H9 (cell line): ENCODE results near the gene CDK9. TPM values are rescaled to one million over a fixed set of nuclear protein-coding genes. Genes with fewer than 3 reads are reported as not detected.

Experiments
- DNase-seq: peaks from one replicate; pipeline ENCODE4 v3.0.0-alpha.2; 2017
- H2AFZ ChIP-seq: one replicate; pipeline ENCODE4 v1.6.1; 2013; ENCODE audit warnings: mild to moderate bottlenecking, low read length, control low read depth, moderate library complexity
- H2AK5ac ChIP-seq: 2 replicates; pipeline ENCODE4 v1.6.1; 2013; ENCODE audit warnings: low read length, control low read depth, mixed read lengths; ENCODE audit not compliant: insufficient read length
- H2BK120ac ChIP-seq: one replicate; pipeline ENCODE4 v1.6.1; 2013; ENCODE audit warnings: low read depth, mild to moderate bottlenecking, low read length, control low read depth, inconsistent platforms; ENCODE audit not compliant: poor library complexity, severe bottlenecking
- H2BK12ac ChIP-seq: 2 replicates; pipeline ENCODE4 v1.6.1; 2013; ENCODE audit warnings: low read length, control low read depth, mixed read lengths, low read depth; ENCODE audit not compliant: insufficient read length
- H2BK15ac ChIP-seq: 2 replicates; pipeline ENCODE4 v1.6.1; 2013; ENCODE audit warnings: low read depth, low read length, control low read depth
- H2BK20ac ChIP-seq: one replicate; pipeline ENCODE4 v1.6.1; 2013; ENCODE audit warnings: low read depth, mild to moderate bottlenecking, low read length, control low read depth, inconsistent platforms; ENCODE audit not compliant: poor library complexity, severe bottlenecking
- H2BK5ac ChIP-seq: 2 replicates; pipeline ENCODE4 v1.6.1; 2013; ENCODE audit warnings: low read length, control low read depth, mixed read lengths; ENCODE audit not compliant: insufficient read length
- H3K14ac ChIP-seq: 2 replicates; pipeline ENCODE4 v1.6.1; 2013; ENCODE audit warnings: low read length, control low read depth; ENCODE audit not compliant: insufficient read depth
- H3K18ac ChIP-seq: 2 replicates; pipeline ENCODE4 v1.6.1; 2013; ENCODE audit warnings: low read depth, mild to moderate bottlenecking, mixed read lengths, low read length, control low read depth; ENCODE audit not compliant: insufficient read length
- H3K23ac ChIP-seq: 2 replicates; pipeline ENCODE4 v1.6.1; 2013; ENCODE audit warnings: low read length, control low read depth, mixed read lengths, low read depth; ENCODE audit not compliant: insufficient read length
- H3K23me2 ChIP-seq: 2 replicates; pipeline ENCODE4 v1.6.1; 2013; ENCODE audit warnings: low read depth, mild to moderate bottlenecking, mixed read lengths, low read length, control low read depth; ENCODE audit not compliant: insufficient read length, poor library complexity, severe bottlenecking
- H3K27ac ChIP-seq: 2 replicates; pipeline ENCODE4 v1.5.1; 2013; ENCODE audit warnings: low read length, control low read depth, mixed read lengths, low read depth; ENCODE audit not compliant: insufficient read length
- H3K27me3 ChIP-seq: 2 replicates; pipeline ENCODE4 v1.6.1; 2013; ENCODE audit warnings: low read length, control low read depth, inconsistent platforms; ENCODE audit not compliant: insufficient read depth
- H3K4ac ChIP-seq: 2 replicates; pipeline ENCODE4 v1.6.1; 2013; ENCODE audit warnings: low read depth, mild to moderate bottlenecking, control low read depth, inconsistent platforms, low read length, moderate library complexity
- H3K4me1 ChIP-seq: 2 replicates; pipeline ENCODE4 v1.6.1; 2013; ENCODE audit warnings: low read length, control low read depth, inconsistent platforms; ENCODE audit not compliant: insufficient read depth
- H3K4me2 ChIP-seq: 2 replicates; pipeline ENCODE4 v1.6.1; 2013; ENCODE audit warnings: low read length, control low read depth, mixed read lengths; ENCODE audit not compliant: insufficient read length, insufficient read depth
- H3K56ac ChIP-seq: 2 replicates; pipeline ENCODE4 v1.6.1; 2013; ENCODE audit warnings: low read depth, mild to moderate bottlenecking, mixed read lengths, low read length, control low read depth; ENCODE audit not compliant: insufficient read length
- H3K79me1 ChIP-seq: 2 replicates; pipeline ENCODE4 v1.6.1; 2013; ENCODE audit warnings: low read depth, mild to moderate bottlenecking, moderate library complexity, low read length, control low read depth, inconsistent platforms; ENCODE audit not compliant: insufficient read depth, poor library complexity, severe bottlenecking
- H3K79me2 ChIP-seq: 2 replicates; pipeline ENCODE4 v1.6.1; 2013; ENCODE audit warnings: low read length, control low read depth, inconsistent platforms; ENCODE audit not compliant: insufficient read depth
- H3K9ac ChIP-seq: 2 replicates; pipeline ENCODE4 v1.6.1; 2013; ENCODE audit warnings: low read length, control low read depth, mixed read lengths; ENCODE audit not compliant: insufficient read length; ENCODE audit errors: extremely low read depth
- H3K9me3 ChIP-seq: one replicate; pipeline ENCODE4 v1.6.1; 2013; ENCODE audit warnings: low read depth, low read length, inconsistent platforms; ENCODE audit not compliant: control insufficient read depth
- H3T11ph ChIP-seq: one replicate; pipeline ENCODE4 v1.6.1; 2013; ENCODE audit warnings: mild to moderate bottlenecking, low read length, control low read depth, inconsistent platforms
- H4K20me1 ChIP-seq: one replicate; pipeline ENCODE4 v1.6.1; 2013; ENCODE audit not compliant: control insufficient read depth, insufficient read length, insufficient read depth
- H4K5ac ChIP-seq: 2 replicates; pipeline ENCODE4 v1.6.1; 2013; ENCODE audit warnings: low read depth, mild to moderate bottlenecking, mixed read lengths, low read length, control low read depth; ENCODE audit not compliant: insufficient read length
- H4K8ac ChIP-seq: replicated peaks from 2 replicates; pipeline ENCODE4 v1.6.1; 2013; ENCODE audit warnings: low read length, control low read depth, mixed read lengths, low read depth; ENCODE audit not compliant: insufficient read length
- H4K91ac ChIP-seq: 2 replicates; pipeline ENCODE4 v1.6.1; 2013; ENCODE audit warnings: low read depth, mild to moderate bottlenecking, moderate library complexity, mixed read lengths, low read length, control low read depth; ENCODE audit not compliant: insufficient read length
- H3K27ac Mint-ChIP-seq, 3 experiments: 2 replicates in 2 of 3; 3 replicates in 1 of 3; pipeline ENCODE4 v1.8.0; 2020 to 2021; ENCODE audit warnings: mixed read lengths in 3 of 3, mild to moderate bottlenecking in 1 of 3, moderate library complexity in 1 of 3
- H3K27me3 Mint-ChIP-seq: 2 replicates; pipeline ENCODE4 v1.8.0; 2021; ENCODE audit warnings: low read depth, mild to moderate bottlenecking, moderate library complexity, mixed read lengths
- H3K36me3 Mint-ChIP-seq, 3 experiments: 2 replicates in 2 of 3; 3 replicates in 1 of 3; pipeline ENCODE4 v1.8.0; 2020 to 2021; ENCODE audit warnings: low read depth in 3 of 3, mixed read lengths in 3 of 3; ENCODE audit not compliant: insufficient read depth in 1 of 3
- H3K4me1 Mint-ChIP-seq, 2 experiments: 2 replicates each; pipeline ENCODE4 v1.8.0; 2020; ENCODE audit warnings: mixed read lengths in 2 of 2
- H3K4me3 Mint-ChIP-seq, 2 experiments: 2 replicates in 1 of 2; 3 replicates in 1 of 2; pipeline ENCODE4 v1.8.0; 2020 to 2021; ENCODE audit warnings: mild to moderate bottlenecking in 2 of 2, mixed read lengths in 2 of 2, moderate library complexity in 1 of 2
- H3K9me3 Mint-ChIP-seq, 2 experiments: 2 replicates in 1 of 2; 3 replicates in 1 of 2; pipeline ENCODE4 v1.8.0; 2020; ENCODE audit warnings: mild to moderate bottlenecking in 2 of 2, mixed read lengths in 2 of 2, moderate library complexity in 1 of 2
- CTCF ChIP-seq: fragments of 200-600 bp; sonication (generic); conservative IDR thresholded peaks from 3 replicates; pipeline ENCODE4 v1.8.0; 2021; ENCODE audit warnings: antibody characterized with exemption, mild to moderate bottlenecking
- WGBS: extraction: QIAGEN DNeasy Blood & Tissue Kit; methylation state at CpG from one replicate; pipeline ENCODE4 v1.1.7; 2013; ENCODE audit warnings: missing lambda C conversion rate, low lambda C conversion rate, mixed read lengths; ENCODE audit not compliant: insufficient read length; ENCODE audit errors: extremely low coverage; 5-methylcytosine and 5-hydroxymethylcytosine counted together
- total RNA-seq: library from RNA; stranded (reverse); gene quantifications from 2 replicates; pipeline ENCODE4 v1.2.1, GENCODE V29; 2021

Gene CDK9
- total RNA-seq, 1 experiment from 2014 or later, result 85.7 TPM

GRCh38 chr9:127788337-127789011, 2.6 kb downstream of the CDK9 start:
- no peaks in the 10 kb centered on the region for H3K4me1 ChIP-seq
- no peaks in the 10 kb centered on the region for H3K27me3 ChIP-seq
- Mint-ChIP-seq H3K9me3 (no peaks in the 10 kb centered on the region), H3K27me3 (peaks cover 6% of the 10 kb centered on the region), H3K36me3 (peaks cover 41 to 59% (median 58%) of the 10 kb centered on the region in 3 experiments), H3K4me1 (peaks cover 9 to 29% of the 10 kb centered on the region in 2 experiments), H3K4me3 (no peak overlapping the region), H3K27ac (peak overlapping the region in 1 of 3 experiments; percentile 72; a peak in 2 of 7 replicates)
- no peak overlapping the region for H2BK15ac ChIP-seq
- peaks cover 2% of the 10 kb centered on the region for H3K23me2 ChIP-seq
- H4K8ac ChIP-seq, result no peak overlapping the region
- no peak overlapping the region for H3K4ac ChIP-seq
- DNase-seq, result no peak
- no peak overlapping the region for H4K91ac ChIP-seq
- H3K27ac ChIP-seq, result no peak overlapping the region
- H2BK12ac ChIP-seq, result no peak overlapping the region
- no peak overlapping the region for H3K18ac ChIP-seq
- no peak overlapping the region for H2BK5ac ChIP-seq
- peaks cover 16% of the 10 kb centered on the region for H3K79me1 ChIP-seq
- H3K79me2 ChIP-seq, result peaks cover 3% of the 10 kb centered on the region; the same call in 1 of the 2 replicates
- no peak overlapping the region for H3K23ac ChIP-seq
- no peak overlapping the region for H2AFZ ChIP-seq
- no peak overlapping the region for H2AK5ac ChIP-seq
- H2BK120ac ChIP-seq, result no peak overlapping the region
- H3K9ac ChIP-seq, result no peak overlapping the region
- no peak overlapping the region for H3K14ac ChIP-seq
- H4K20me1 ChIP-seq, result no peaks in the 10 kb centered on the region
- no peak overlapping the region for H4K5ac ChIP-seq
- TF ChIP-seq CTCF, result no peak
- no peak overlapping the region for H3T11ph ChIP-seq
- no peaks in the 10 kb centered on the region for H3K9me3 ChIP-seq
- no peak overlapping the region for H3K4me2 ChIP-seq
- no CpG with 5 or more reads among the region's 26 CpGs for WGBS
- no peak overlapping the region for H2BK20ac ChIP-seq
- H3K56ac ChIP-seq, result no peak overlapping the region
